ENCODE measurements around the gene USP14. TPM values are rescaled to one million over a fixed set of nuclear protein-coding genes. Genes with fewer than 3 reads are reported as not detected.

The USP14 gene
- total RNA-seq, 2 donors from 2014 or later = 47.9 to 60.0 TPM

- intact Hi-C loops (cut with DNase I) = no loop called here
Measured at GRCh38 chr18:156514-157230, 1.7 kb upstream of the USP14 start.

GRCh38 chr18:159037-159652 lies 788 bp downstream of the USP14 start:
- no peak for DNase-seq (ENCODE audit: low spot score)
- intact Hi-C loops (cut with DNase I) = no loop called here

More at GRCh38 chr18:156514-157230, 1.7 kb upstream of the USP14 start:
- DNase-seq (ENCODE audit: low spot score) = no peak

- no peak for DNase-seq (ENCODE audit: low spot score)
- intact Hi-C loops (cut with DNase I) = no loop called here
Measured at GRCh38 chr18:159933-160332, 1.6 kb downstream of the USP14 start.

GRCh38 chr18:160831-161570 lies 2.6 kb downstream of the USP14 start:
- peak; percentile 56 for DNase-seq (ENCODE audit: low spot score)
- intact Hi-C loops (cut with DNase I) = no loop called here

GRCh38 chr18:172361-172760 lies 14.0 kb downstream of the USP14 start:
- no peak for DNase-seq (ENCODE audit: low spot score)
- intact Hi-C loops (cut with DNase I) = no loop called here

- intact Hi-C loops (cut with DNase I) = no loop called here
- no peak for DNase-seq (ENCODE audit: low spot score)
Measured at GRCh38 chr18:179499-179898, 21.1 kb downstream of the USP14 start.

- intact Hi-C loops (cut with DNase I) = no loop called here
- DNase-seq (ENCODE audit: low spot score) = no peak
Measured at GRCh38 chr18:181711-182110, 23.4 kb downstream of the USP14 start.

GRCh38 chr18:183769-184168 lies 25.4 kb downstream of the USP14 start:
- intact Hi-C loops (cut with DNase I) = no loop called here
- DNase-seq (ENCODE audit: low spot score) = no peak

GRCh38 chr18:189254-189653 lies 30.9 kb downstream of the USP14 start:
- intact Hi-C loops (cut with DNase I) = no loop called here
- DNase-seq (ENCODE audit: low spot score) = no peak

- intact Hi-C loops (cut with DNase I) = no loop called here
- no peak for DNase-seq (ENCODE audit: low spot score)
Measured at GRCh38 chr18:191725-192124, 33.4 kb downstream of the USP14 start.

GRCh38 chr18:192801-193200 lies 34.4 kb downstream of the USP14 start:
- DNase-seq (ENCODE audit: low spot score) = no peak
- intact Hi-C loops (cut with DNase I) = no loop called here

GRCh38 chr18:195651-196050 lies 37.3 kb downstream of the USP14 start:
- intact Hi-C loops (cut with DNase I) = no loop called here
- no peak for DNase-seq (ENCODE audit: low spot score)

- intact Hi-C loops (cut with DNase I) = no loop called here
- DNase-seq (ENCODE audit: low spot score) = no peak
Measured at GRCh38 chr18:199214-199613, 40.9 kb downstream of the USP14 start.

GRCh38 chr18:199768-200167 lies 41.4 kb downstream of the USP14 start:
- intact Hi-C loops (cut with DNase I) = no loop called here
- DNase-seq (ENCODE audit: low spot score) = no peak

GRCh38 chr18:210075-210474 lies 51.7 kb downstream of the USP14 start:
- intact Hi-C loops (cut with DNase I) = no loop called here
- no peak for DNase-seq (ENCODE audit: low spot score)

- no peak for DNase-seq (ENCODE audit: low spot score)
Measured at GRCh38 chr18:210733-211132, 52.4 kb downstream of the USP14 start.

GRCh38 chr18:211582-211981 lies 53.2 kb downstream of the USP14 start:
- DNase-seq (ENCODE audit: low spot score) = no peak
- intact Hi-C loops (cut with DNase I) = no loop called here

More at GRCh38 chr18:210733-211132, 52.4 kb downstream of the USP14 start:
- intact Hi-C loops (cut with DNase I) = no loop called here

GRCh38 chr18:212780-213179 lies 54.4 kb downstream of the USP14 start:
- intact Hi-C loops (cut with DNase I) = no loop called here
- no peak for DNase-seq (ENCODE audit: low spot score)

- intact Hi-C loops (cut with DNase I) = no loop called here
- DNase-seq (ENCODE audit: low spot score) = no peak
Measured at GRCh38 chr18:213505-213904, 55.1 kb downstream of the USP14 start.

- intact Hi-C loops (cut with DNase I) = no loop called here
- no peak for DNase-seq (ENCODE audit: low spot score)
Measured at GRCh38 chr18:213966-214365, 55.6 kb downstream of the USP14 start.

All from posterior vena cava (tissue), 2 donors.